ENCODE data around the gene PFKFB2.

PFKFB2 gene

DNA sequence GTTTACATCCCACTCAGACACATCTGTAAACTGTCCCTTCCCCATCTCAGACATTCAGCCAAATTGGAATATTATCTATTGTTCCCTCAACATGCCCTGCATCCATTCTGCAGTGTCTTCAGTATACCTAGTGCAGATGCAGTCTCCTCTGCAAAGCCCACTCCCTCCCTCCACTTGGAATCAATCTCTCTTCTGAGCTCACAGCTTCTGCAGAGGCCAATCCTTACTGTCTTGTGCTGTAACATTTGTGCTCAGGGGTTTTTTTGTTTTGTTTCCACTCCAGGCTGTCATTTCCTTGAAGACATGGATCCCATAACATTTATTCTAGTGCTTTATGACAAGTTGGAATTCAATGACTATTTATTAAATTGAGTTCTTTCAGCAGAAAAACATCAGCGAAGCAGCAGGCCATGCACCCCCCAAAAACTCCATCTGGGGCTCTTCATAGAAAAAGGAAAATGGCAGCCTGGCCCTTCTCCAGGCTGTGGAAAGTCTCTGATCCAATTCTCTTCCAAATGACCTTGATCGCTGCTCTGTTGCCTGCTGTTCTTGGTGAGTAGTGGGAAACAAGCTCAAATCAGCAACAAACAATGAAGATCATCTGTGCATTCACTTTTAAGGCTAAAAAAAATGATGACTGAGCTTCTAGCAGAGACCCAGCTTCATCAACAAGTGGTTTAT lies 59.7 kb downstream of the PFKFB2 start:
- DNase-seq (ENCODE audit: low read depth, low spot score): no peak
- no peak overlapping the region for H3K4me3 ChIP-seq (ENCODE audit: low read length)

GRCh38 chr1:207115269-207115668 lies 62.2 kb downstream of the PFKFB2 start:
- H3K4me3 ChIP-seq (ENCODE audit: low read length): no peak overlapping the region
- no peak for DNase-seq (ENCODE audit: low read depth, low spot score)

DNA sequence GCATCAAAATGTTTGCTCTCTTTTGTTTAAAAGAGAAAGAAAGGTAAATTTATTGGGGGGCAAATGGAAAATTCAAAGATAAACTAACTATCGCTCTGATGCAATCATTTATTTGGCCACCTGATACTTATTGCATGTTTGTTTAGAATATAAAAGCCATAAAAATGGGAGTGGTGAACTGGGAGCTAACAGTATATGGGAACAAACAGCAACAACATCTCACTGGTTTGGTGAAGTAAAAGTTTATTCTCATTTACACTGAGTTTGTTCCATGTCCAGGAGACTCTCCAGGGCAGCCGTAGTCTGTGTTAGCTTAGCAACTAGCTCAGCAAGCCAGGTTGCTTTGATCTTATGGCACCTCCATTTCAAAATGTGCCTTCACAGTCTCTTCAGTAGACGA lies 71.3 kb downstream of the PFKFB2 start:
- DNase-seq (ENCODE audit: low read depth, low spot score): no peak

DNA sequence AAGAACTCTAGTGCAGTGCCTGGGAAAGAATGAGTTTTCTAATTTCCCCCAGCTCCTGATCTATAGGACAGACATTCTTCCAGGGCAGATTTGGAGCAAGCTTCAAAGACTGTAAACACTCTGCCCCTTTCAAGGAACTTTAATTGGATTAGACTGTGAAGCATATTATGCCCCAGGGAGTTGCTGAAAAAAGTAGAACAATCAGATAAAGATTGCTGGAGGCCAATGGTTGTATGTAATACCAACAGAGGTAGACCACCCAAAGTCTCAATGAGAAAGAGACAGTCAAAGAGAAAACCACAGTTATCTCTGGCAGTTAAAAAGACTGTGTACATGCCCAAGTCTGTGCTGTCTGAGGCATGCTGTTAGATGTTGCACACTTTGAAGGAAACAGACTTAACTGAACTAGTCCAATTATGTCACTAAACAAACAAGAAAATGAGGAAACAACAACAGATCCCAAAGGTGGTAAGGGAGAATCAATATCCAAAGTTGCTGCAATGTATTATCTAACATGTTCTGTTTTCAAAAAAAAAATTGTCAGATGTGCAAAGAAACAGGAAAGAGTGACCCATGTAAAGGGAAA lies 75.4 kb downstream of the PFKFB2 start:
- no peak overlapping the region for H3K4me3 ChIP-seq (ENCODE audit: low read length)
- DNase-seq (ENCODE audit: low read depth, low spot score): no peak

More for the DNA sequence above, 71.3 kb downstream of the PFKFB2 start:
- no peak overlapping the region for H3K4me3 ChIP-seq (ENCODE audit: low read length)

DNA sequence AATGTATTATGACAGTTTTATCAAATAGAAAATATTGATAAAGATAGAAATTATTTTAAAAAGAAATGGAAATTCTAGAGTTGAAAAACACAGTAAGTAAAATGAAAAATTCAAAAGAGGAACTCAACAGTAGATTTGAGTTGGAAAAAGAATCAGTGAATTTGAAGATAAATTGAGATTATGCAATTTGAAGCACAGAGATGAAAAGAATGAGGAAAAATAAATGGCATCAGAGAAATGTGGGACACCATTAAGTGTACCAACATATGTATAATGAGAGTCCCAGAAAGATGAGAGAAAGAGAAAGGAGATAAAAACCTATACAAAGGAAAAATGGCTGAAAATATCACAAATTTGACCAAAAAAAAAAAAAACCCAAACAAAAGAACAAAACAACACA lies 76.0 kb downstream of the PFKFB2 start:
- DNase-seq (ENCODE audit: low read depth, low spot score): no peak
- H3K4me3 ChIP-seq (ENCODE audit: low read length): no peak overlapping the region
